Keratinocyte (primary cell): ENCODE results near the gene ITIH3. TPM values are rescaled to one million over a fixed set of nuclear protein-coding genes. Genes with fewer than 3 reads are reported as not detected.

Experiments
- DNase-seq: peaks from one replicate; pipeline ENCODE4 v3.0.0-alpha.2; 2011; ENCODE audit warnings: low read depth, missing footprints, low spot score
- FAIRE-seq: peaks from 2 replicates; lab custom pipeline; 2011; peaks lifted over from hg19 to GRCh38; lab: Jason Lieb, UNC
- H2AFZ ChIP-seq: 2 replicates; pipeline ENCODE4 v1.6.0; 2012; ENCODE audit warnings: low read length, control low read depth, inconsistent platforms; ENCODE audit not compliant: control insufficient read depth
- H3K27ac ChIP-seq: 2 replicates; pipeline ENCODE4 v1.5.1; 2011; ENCODE audit warnings: low read length; ENCODE audit not compliant: control insufficient read depth, insufficient read depth
- H3K27me3 ChIP-seq: 3 replicates; pipeline ENCODE4 v1.6.0; 2011; ENCODE audit warnings: low read length; ENCODE audit not compliant: control insufficient read depth, insufficient read depth; ENCODE audit errors: extremely low read depth
- H3K36me3 ChIP-seq, 2 experiments: 2 replicates in 1 of 2; 3 replicates in 1 of 2; pipeline ENCODE4 v1.5.1; 2011; ENCODE audit warnings: low read length in 2 of 2, mild to moderate bottlenecking in 1 of 2; ENCODE audit not compliant: control insufficient read depth in 2 of 2, insufficient read depth in 2 of 2; ENCODE audit errors: extremely low read depth in 1 of 2
- H3K4me1 ChIP-seq: 3 replicates; pipeline ENCODE4 v1.5.1; 2011; ENCODE audit warnings: low read length; ENCODE audit not compliant: control insufficient read depth, insufficient read depth; ENCODE audit errors: extremely low read depth
- H3K4me2 ChIP-seq: 3 replicates; pipeline ENCODE4 v1.6.0; 2011; ENCODE audit warnings: low read depth, low read length; ENCODE audit not compliant: control insufficient read depth, insufficient read depth; ENCODE audit errors: extremely low read depth
- H3K4me3 ChIP-seq, 3 experiments: fragments of 200-600 bp in 1 of 3; sonication (generic) in 1 of 3; 2 replicates in 2 of 3; 3 replicates in 1 of 3; pipeline ENCODE4 v1.5.1; 2011 to 2016; ENCODE audit warnings: low read length in 3 of 3, mild to moderate bottlenecking in 3 of 3, control low read depth in 2 of 3, inconsistent platforms in 1 of 3, low read depth in 1 of 3, mixed read lengths in 1 of 3, mixed run types in 1 of 3, moderate library complexity in 1 of 3; ENCODE audit not compliant: control insufficient read depth in 2 of 3, insufficient read depth in 2 of 3; ENCODE audit errors: extremely low read depth in 1 of 3
- H3K79me2 ChIP-seq: 2 replicates; pipeline ENCODE4 v1.6.0; 2012; ENCODE audit warnings: low read length; ENCODE audit not compliant: control insufficient read depth, insufficient read depth
- H3K9ac ChIP-seq: 3 replicates; pipeline ENCODE4 v1.6.0; 2011; ENCODE audit warnings: low read length; ENCODE audit not compliant: control insufficient read depth, insufficient read depth; ENCODE audit errors: extremely low read depth
- H3K9me1 ChIP-seq: 3 replicates; pipeline ENCODE4 v1.6.0; 2011; ENCODE audit warnings: low read length; ENCODE audit not compliant: control insufficient read depth, insufficient read depth; ENCODE audit errors: extremely low read depth
- H3K9me3 ChIP-seq: 2 replicates; pipeline ENCODE4 v1.5.1; 2012; ENCODE audit warnings: low read depth, low read length; ENCODE audit not compliant: control insufficient read depth
- H4K20me1 ChIP-seq: 3 replicates; pipeline ENCODE4 v1.6.0; 2011; ENCODE audit warnings: low read length; ENCODE audit not compliant: control insufficient read depth, insufficient read depth; ENCODE audit errors: extremely low read depth
- EZH2 ChIP-seq: IDR thresholded peaks from one replicate; pipeline ENCODE4 v1.6.1; 2012; ENCODE audit warnings: inconsistent platforms, mild to moderate bottlenecking, low read length, moderate library complexity
- dilution Hi-C: fragments of 300-500 bp; cut with MboI; formaldehyde crosslinking; loops from one replicate; pipeline ENCODE4 v1.7.0; 2020; ENCODE audit warnings: low sequenced_read_pairs; ENCODE audit not compliant: extremely low pct_ligation_motif_present
- polyA plus RNA-seq, 5 experiments: library from polyadenylated mRNA; depleted of rRNA in 3 of 5; stranded (reverse) in 3 of 5; stranded (forward) in 1 of 5; unstranded in 1 of 5; fragments of >200 nt; gene quantifications; 1 replicate in 1 of 5; 2 replicates in 3 of 5; 3 replicates in 1 of 5; pipeline versions ENCODE4 v1.2.1 to v1.2.3, GENCODE V29; 2011 to 2012; ENCODE audit warnings: missing spikeins in 2 of 5, low read depth in 1 of 5, low replicate concordance in 1 of 5
- TF ChIP-seq, protein P1 (sequence below), 3 experiments: IDR thresholded peaks in 1 of 3; conservative IDR thresholded peaks in 1 of 3; optimal IDR thresholded peaks in 1 of 3; 2 replicates in 2 of 3; 3 replicates in 1 of 3; pipeline versions ENCODE3 to v1.5.1; 2011; ENCODE audit warnings: low read length in 3 of 3, mild to moderate bottlenecking in 3 of 3, moderate library complexity in 2 of 3, control low read depth in 1 of 3, inconsistent platforms in 1 of 3; ENCODE audit not compliant: insufficient read depth in 2 of 3; ENCODE audit errors: extremely low read depth in 1 of 3

ITIH3 gene
- polyA plus RNA-seq, 1 donor (not counting 4 experiments of a cell fraction or from before 2014, with no cell fraction given) = not detected

- H3K79me2 ChIP-seq = no peaks in the 10 kb centered on the region
- peaks cover 2% of the 10 kb centered on the region for H3K9me1 ChIP-seq
- H2AFZ ChIP-seq = no peak overlapping the region
- no peak overlapping the region for H3K4me2 ChIP-seq
- no peaks in the 10 kb centered on the region for H3K9me3 ChIP-seq
- no peak for FAIRE-seq
- H4K20me1 ChIP-seq = no peaks in the 10 kb centered on the region
- H3K9ac ChIP-seq = no peak overlapping the region
- DNase-seq = no peak
- H3K4me3 ChIP-seq = no peak overlapping the region
- TF ChIP-seq EZH2 = no peak
- TF ChIP-seq, protein P1, sequence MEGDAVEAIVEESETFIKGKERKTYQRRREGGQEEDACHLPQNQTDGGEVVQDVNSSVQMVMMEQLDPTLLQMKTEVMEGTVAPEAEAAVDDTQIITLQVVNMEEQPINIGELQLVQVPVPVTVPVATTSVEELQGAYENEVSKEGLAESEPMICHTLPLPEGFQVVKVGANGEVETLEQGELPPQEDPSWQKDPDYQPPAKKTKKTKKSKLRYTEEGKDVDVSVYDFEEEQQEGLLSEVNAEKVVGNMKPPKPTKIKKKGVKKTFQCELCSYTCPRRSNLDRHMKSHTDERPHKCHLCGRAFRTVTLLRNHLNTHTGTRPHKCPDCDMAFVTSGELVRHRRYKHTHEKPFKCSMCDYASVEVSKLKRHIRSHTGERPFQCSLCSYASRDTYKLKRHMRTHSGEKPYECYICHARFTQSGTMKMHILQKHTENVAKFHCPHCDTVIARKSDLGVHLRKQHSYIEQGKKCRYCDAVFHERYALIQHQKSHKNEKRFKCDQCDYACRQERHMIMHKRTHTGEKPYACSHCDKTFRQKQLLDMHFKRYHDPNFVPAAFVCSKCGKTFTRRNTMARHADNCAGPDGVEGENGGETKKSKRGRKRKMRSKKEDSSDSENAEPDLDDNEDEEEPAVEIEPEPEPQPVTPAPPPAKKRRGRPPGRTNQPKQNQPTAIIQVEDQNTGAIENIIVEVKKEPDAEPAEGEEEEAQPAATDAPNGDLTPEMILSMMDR (optimal IDR thresholded peaks at IDR 0.05 in 1 of 3, IDR thresholded peaks at IDR 0.05 in 1 of 3, conservative IDR thresholded peaks at IDR 0.05 in 1 of 3; ENCODE audit: extremely low read depth in 1 of 3, insufficient read depth in 2 of 3, low read length in 3 of 3) = no peak
- no peak overlapping the region for H3K27ac ChIP-seq
- dilution Hi-C loops = no loop called here
- H3K36me3 ChIP-seq = no peaks in the 10 kb centered on the region
- peaks cover 4% of the 10 kb centered on the region for H3K4me1 ChIP-seq
- H3K27me3 ChIP-seq = peaks cover 16% of the 10 kb centered on the region
Observed at GRCh38 chr3:52796411-52796810, 1.8 kb downstream of the ITIH3 start.

DNA sequence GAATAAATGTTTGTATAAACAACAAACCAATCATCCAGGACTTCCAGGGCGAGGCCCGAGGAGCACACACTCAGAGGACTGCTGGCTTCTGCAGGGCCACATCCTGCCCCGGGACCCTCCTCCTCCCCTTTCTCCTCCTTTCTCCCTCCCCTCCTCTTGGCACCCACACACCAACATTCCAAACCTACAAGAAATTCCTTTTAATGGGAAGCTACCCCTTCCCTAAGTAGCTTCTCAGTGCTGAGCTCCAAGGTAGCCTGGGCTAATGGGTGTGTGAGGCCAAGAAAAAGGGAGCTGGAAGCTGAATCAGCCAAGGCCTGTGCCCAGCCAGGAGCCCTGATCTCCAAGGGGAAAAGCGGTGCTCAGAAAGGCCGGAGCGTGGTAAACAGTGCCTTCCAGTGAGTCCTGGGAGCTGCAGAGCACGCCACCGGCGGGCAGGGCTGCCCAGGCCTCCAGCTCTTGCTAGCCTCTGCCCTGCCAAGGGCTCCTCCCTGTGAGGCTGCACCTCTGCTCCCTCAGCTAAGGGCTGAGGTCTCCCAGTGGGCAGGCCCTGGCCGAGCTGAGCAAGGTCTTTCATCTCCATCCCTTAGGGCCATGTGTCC is 3.9 kb downstream of the ITIH3 start:
- no peak for FAIRE-seq
- Histone ChIP-seq H3K27me3 (peaks cover 4% of the 10 kb centered on the region), H3K27ac (no peak overlapping the region), H3K36me3 (no peaks in the 10 kb centered on the region), H3K79me2 (no peaks in the 10 kb centered on the region), H3K4me1 (peaks cover 4% of the 10 kb centered on the region), H3K4me3 (no peak overlapping the region), H4K20me1 (no peaks in the 10 kb centered on the region), H3K4me2 (no peak overlapping the region), H2AFZ (no peak overlapping the region), H3K9me1 (peaks cover 2% of the 10 kb centered on the region), H3K9ac (no peak overlapping the region), H3K9me3 (no peaks in the 10 kb centered on the region)
- DNase-seq = no peak
- TF ChIP-seq, protein P1 (optimal IDR thresholded peaks at IDR 0.05 in 1 of 3, IDR thresholded peaks at IDR 0.05 in 1 of 3, conservative IDR thresholded peaks at IDR 0.05 in 1 of 3; ENCODE audit: extremely low read depth in 1 of 3, insufficient read depth in 2 of 3, low read length in 3 of 3) = no peak
- TF ChIP-seq EZH2 = no peak
- dilution Hi-C loops = no loop called here
